Adrenal gland (tissue), 12 donors: ENCODE results near the gene NPSR1. TPM values are rescaled to one million over a fixed set of nuclear protein-coding genes. Genes with fewer than 3 reads are reported as not detected.
"Not testable (repeated sequence)": the region's sequence is repeated elsewhere in the genome, so short reads cannot be mapped to it uniquely, and the experiment has no call there.

Source experiments
- DNase-seq, 7 donors: peaks; one replicate each; pipeline ENCODE4 v3.0.0-alpha.2; 2019 to 2020
- H3K27ac ChIP-seq, 5 donors: fragments of 200-600 bp; sonication (generic) in 4 of 5; 1 replicate in 3 of 5; 2 replicates in 2 of 5; pipeline versions ENCODE4 v1.5.1 to v1.8.0; 2016 to 2020; ENCODE audit warnings: mild to moderate bottlenecking in 1 of 5
- H3K27me3 ChIP-seq: fragments of 200-600 bp; 2 replicates; pipeline ENCODE4 v1.8.0; 2021
- H3K36me3 ChIP-seq, 2 donors: fragments of 200-600 bp; replicated peaks in 1 of 2; 1 replicate in 1 of 2; 2 replicates in 1 of 2; pipeline versions ENCODE4 v1.5.1 to v1.8.0; 2018 to 2022
- H3K4me1 ChIP-seq, 2 donors: fragments of 200-600 bp; replicated peaks in 1 of 2; 1 replicate in 1 of 2; 2 replicates in 1 of 2; pipeline versions ENCODE4 v1.5.1 to v1.8.0; 2018 to 2021
- H3K4me3 ChIP-seq, 4 donors: fragments of 200-600 bp; sonication (generic) in 3 of 4; one replicate each; pipeline ENCODE4 v1.5.1; 2016 to 2018
- H3K9me3 ChIP-seq, 3 donors: fragments of 200-600 bp; sonication (generic) in 1 of 3; replicated peaks in 1 of 3; 1 replicate in 2 of 3; 2 replicates in 1 of 3; pipeline versions ENCODE4 v1.5.1 to v1.8.0; 2016 to 2021
- POLR2A ChIP-seq, 2 donors: fragments of 450-650 bp; IDR thresholded peaks; one replicate each; pipeline ENCODE4 v1.6.1; 2017; ENCODE audit warnings: antibody characterized with exemption in 2 of 2, mild to moderate bottlenecking in 2 of 2, moderate library complexity in 1 of 2
- WGBS, 4 donors: extraction: QIAGEN DNeasy Blood & Tissue Kit in 2 of 4; methylation state at CpG; one replicate each; pipeline versions ENCODE4 v1.1.5 to v1.1.7; 2013 to 2017; 5-methylcytosine and 5-hydroxymethylcytosine counted together
- intact Hi-C, 2 donors: fragments of 100-400 bp; cut with DNase I; formaldehyde crosslinking; loops; one replicate each; pipeline versions ENCODE4 v1.14.1 to v1.15.0; 2022 to 2023
- polyA plus RNA-seq, 3 donors: library from polyadenylated mRNA; stranded (reverse); fragments of 200-250 nt in 2 of 3; fragments of 350-450 nt in 1 of 3; fragmentation: Illumina TruSeq in 1 of 3; extraction: RNeasy Lipid Tissue Mini Kit (QIAGEN cat#74804) in 1 of 3; gene quantifications; one replicate each; pipeline ENCODE4 v1.2.3, GENCODE V29; 2013 to 2014
- total RNA-seq, 9 donors: library from RNA; depleted of rRNA in 4 of 9; stranded (reverse); fragments of >200 nt in 4 of 9; fragments of 120-200 nt in 1 of 9; fragmentation: NEBNext Ultra II Directional in 1 of 9; extraction: Animal tissue kit (Norgen Biotek cat#: 25700) in 1 of 9; gene quantifications; one replicate each; pipeline versions ENCODE4 v1.1.0 to v1.2.4, GENCODE V29; 2013 to 2023
- TF ChIP-seq, protein P1 (sequence below), 6 experiments: fragments of 450-650 bp in 4 of 6; fragments of 200-600 bp in 2 of 6; sonication (generic) in 1 of 6; IDR thresholded peaks; 1 replicate in 5 of 6; 2 replicates in 1 of 6; pipeline versions ENCODE4 v1.5.1 to v1.8.0; 2016 to 2021; ENCODE audit warnings: antibody characterized with exemption in 6 of 6, mild to moderate bottlenecking in 2 of 6, moderate library complexity in 1 of 6
- donor health status: healthy with polysubstance abuse.
- donor health status: Bipolar disorder and iron deficiency.
- donor health status: DM: yes; HTN: yes; CAD: no.
- donor health status: DM: no; HTN: no; CAD: no.
- donor health status: DM: no; HTN: no; CAD: no.
- donor health status: DM: yes; HTN: yes; CAD: no.

NPSR1 gene
- total and polyA plus RNA-seq, 12 donors: not detected

- TF ChIP-seq POLR2A (IDR thresholded peaks at IDR 0.05): no peak
- TF ChIP-seq, protein P1, sequence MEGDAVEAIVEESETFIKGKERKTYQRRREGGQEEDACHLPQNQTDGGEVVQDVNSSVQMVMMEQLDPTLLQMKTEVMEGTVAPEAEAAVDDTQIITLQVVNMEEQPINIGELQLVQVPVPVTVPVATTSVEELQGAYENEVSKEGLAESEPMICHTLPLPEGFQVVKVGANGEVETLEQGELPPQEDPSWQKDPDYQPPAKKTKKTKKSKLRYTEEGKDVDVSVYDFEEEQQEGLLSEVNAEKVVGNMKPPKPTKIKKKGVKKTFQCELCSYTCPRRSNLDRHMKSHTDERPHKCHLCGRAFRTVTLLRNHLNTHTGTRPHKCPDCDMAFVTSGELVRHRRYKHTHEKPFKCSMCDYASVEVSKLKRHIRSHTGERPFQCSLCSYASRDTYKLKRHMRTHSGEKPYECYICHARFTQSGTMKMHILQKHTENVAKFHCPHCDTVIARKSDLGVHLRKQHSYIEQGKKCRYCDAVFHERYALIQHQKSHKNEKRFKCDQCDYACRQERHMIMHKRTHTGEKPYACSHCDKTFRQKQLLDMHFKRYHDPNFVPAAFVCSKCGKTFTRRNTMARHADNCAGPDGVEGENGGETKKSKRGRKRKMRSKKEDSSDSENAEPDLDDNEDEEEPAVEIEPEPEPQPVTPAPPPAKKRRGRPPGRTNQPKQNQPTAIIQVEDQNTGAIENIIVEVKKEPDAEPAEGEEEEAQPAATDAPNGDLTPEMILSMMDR (IDR thresholded peaks at IDR 0.05): no peak
- no peak for DNase-seq
- no peaks in the 10 kb centered on the region for H3K36me3 ChIP-seq
- intact Hi-C loops: no loop called here
- no peaks in the 10 kb centered on the region for H3K4me1 ChIP-seq
- WGBS, 4 donors: 38 to 75% (median 48%) methylated on average over 1 of the region's 1 CpG
- H3K4me3 ChIP-seq: no peak overlapping the region
- no peak overlapping the region for H3K27ac ChIP-seq
- no peaks in the 10 kb centered on the region for H3K9me3 ChIP-seq
- no peaks in the 10 kb centered on the region for H3K27me3 ChIP-seq
These were observed 192.0 kb downstream of the NPSR1 start for GRCh38 chr7:34849986-34850385.

DNA sequence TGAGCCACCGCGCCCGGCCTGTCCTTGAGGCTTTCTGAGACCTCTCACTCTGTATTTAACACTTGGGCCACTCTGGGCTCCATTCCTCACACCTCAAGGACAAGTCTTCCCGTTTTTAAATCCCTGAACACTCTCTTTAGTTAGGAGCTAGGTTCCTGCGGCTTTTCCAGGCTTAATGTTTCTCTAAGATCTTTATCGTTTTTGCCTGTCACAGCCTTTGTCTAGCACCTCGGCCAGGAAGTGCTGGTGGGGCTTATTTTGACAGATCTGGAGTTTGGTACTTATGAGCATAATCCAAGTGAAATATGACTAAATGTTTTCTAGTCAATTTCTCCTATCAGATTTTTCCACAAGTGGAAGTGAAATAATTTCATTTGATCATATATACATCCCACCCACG is 192.7 kb downstream of the NPSR1 start:
- TF ChIP-seq POLR2A (IDR thresholded peaks at IDR 0.05): no peak
- TF ChIP-seq, protein P1 (IDR thresholded peaks at IDR 0.05): no peak
- Histone ChIP-seq H3K27me3 (no peaks in the 10 kb centered on the region), H3K36me3 (no peaks in the 10 kb centered on the region), H3K4me3 (no peak overlapping the region), H3K27ac (no peak overlapping the region), H3K9me3 (no peaks in the 10 kb centered on the region), H3K4me1 (no peaks in the 10 kb centered on the region)
- 50 to 64% (median 55%) methylated on average over 8 of the region's 8 CpGs for whole genome bisulfite sequencing, 4 donors
- no peak for DNase-seq
- intact Hi-C loops: no loop called here

DNA sequence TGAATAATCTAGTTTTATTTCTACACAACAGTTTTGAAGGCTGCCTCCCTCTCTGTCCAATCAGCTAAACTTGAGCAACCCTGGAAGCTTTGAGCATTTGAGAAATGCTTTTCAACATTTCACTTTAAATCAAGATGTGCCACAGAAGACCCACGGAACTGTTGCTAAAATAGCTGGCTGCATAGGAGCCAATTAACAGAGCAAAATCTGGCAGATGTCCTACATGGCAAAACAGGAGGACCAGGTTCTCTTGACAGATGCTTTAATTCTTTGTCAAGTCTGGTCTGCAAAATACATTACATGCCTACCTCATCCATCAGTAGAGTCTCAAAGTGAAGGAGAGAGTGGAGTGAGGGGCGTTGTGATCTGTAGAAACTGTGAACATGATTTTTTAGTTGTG is 193.4 kb downstream of the NPSR1 start:
- no peaks in the 10 kb centered on the region for H3K36me3 ChIP-seq
- WGBS, 4 donors: 56 to 71% (median 65%) methylated on average over 2 of the region's 2 CpGs
- no peaks in the 10 kb centered on the region for H3K4me1 ChIP-seq
- TF ChIP-seq, protein P1 (IDR thresholded peaks at IDR 0.05): no peak
- TF ChIP-seq POLR2A (IDR thresholded peaks at IDR 0.05): no peak
- no peak for DNase-seq
- H3K27me3 ChIP-seq: no peaks in the 10 kb centered on the region
- no peak overlapping the region for H3K27ac ChIP-seq
- intact Hi-C loops: no loop called here
- no peaks in the 10 kb centered on the region for H3K9me3 ChIP-seq
- no peak overlapping the region for H3K4me3 ChIP-seq

DNA sequence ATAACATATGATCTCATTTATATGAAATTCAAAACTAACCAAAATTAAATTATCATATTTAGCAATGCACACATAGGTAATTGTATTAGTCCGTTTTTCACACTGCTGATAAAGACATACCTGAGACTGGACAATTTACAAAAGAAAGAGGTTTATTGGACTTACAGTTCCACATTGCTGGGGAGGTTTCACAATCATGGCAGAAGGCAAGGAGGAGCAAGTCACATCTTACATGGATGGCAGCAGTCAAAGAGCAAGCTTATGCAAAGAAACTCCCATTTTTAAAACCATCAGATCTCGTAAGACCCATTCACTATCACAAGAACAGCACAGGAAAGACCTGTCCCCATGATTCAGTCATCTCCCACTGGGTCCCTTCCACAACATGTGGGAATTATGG is 200.4 kb downstream of the NPSR1 start:
- H3K4me3 ChIP-seq, H3K27me3 ChIP-seq, H3K4me1 ChIP-seq, intact Hi-C loops, H3K27ac ChIP-seq, H3K36me3 ChIP-seq, DNase-seq, H3K9me3 ChIP-seq: not testable (repeated sequence)
- WGBS, 4 donors: 77 to 90% (median 80%) methylated on average over 2 of the region's 2 CpGs

DNA sequence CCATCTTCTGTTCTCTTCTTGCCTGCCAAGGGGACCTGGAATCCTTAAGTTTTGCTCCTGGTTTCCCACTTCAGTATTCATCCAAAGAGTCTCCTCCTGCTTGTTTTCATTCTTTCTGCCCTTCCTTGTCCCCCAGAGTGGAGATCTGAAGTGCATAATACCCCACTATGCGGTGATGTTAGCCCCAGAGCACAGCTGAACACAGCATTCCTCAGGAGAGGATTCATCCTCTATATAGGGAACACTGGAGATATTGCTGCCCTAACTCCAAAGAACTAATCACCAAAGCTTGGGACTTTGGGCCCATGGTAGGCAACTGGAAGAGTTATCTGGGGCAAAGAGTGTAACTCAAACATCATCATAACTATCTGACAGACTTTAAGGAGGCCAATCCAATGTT is 201.3 kb downstream of the NPSR1 start:
- H3K9me3 ChIP-seq, H3K27ac ChIP-seq, H3K4me3 ChIP-seq, intact Hi-C loops, H3K4me1 ChIP-seq, H3K36me3 ChIP-seq, H3K27me3 ChIP-seq, DNase-seq: not testable (repeated sequence)
- WGBS, 4 donors: 75 to 93% (median 81%) methylated on average over 1 of the region's 1 CpG

DNA sequence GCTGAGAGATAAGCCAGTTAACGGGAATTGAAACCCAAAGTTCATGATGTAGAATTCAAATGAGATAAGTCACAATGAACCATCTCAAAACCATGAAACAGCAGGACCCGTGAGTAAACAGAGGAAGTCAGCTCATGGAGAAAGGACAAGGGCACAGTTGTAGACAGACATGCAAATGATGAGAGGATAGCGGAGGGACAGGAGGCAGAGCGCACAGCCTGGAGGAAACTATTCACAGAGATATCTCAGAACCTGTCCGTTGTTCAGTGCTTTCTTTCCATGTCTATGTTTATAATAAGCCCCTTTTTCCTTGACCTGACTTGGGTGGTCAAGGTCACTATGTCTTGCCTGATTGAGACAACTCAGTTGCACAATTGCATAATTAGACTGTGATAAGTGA is 208.2 kb downstream of the NPSR1 start:
- H3K4me3 ChIP-seq, H3K27me3 ChIP-seq, H3K9me3 ChIP-seq, H3K36me3 ChIP-seq, intact Hi-C loops, DNase-seq, H3K27ac ChIP-seq, H3K4me1 ChIP-seq: not testable (repeated sequence)
- WGBS, 4 donors: 70 to 82% (median 81%) methylated on average over 3 to 5 of the region's 5 CpGs

DNA sequence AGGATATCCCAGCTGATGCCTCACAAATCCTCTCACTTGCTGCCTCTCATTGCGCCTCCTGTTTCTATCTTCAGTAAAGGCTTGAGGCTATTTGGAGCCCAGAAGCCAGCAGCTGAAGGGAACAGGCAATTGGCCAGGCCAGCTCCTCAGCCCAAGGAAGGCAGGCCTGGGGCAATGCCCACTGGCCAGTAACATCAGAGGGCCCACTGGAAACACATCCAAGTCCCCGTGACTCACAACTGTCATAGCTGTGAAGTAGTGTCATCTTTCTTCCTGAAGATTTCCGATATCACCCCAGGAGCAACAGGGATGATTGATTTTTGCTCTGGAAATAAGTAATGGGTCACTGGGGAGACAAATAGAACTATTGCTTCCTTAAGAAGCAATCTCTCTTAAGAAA is 209.3 kb downstream of the NPSR1 start:
- H3K36me3 ChIP-seq, H3K4me1 ChIP-seq, H3K9me3 ChIP-seq, H3K4me3 ChIP-seq, intact Hi-C loops, H3K27me3 ChIP-seq, DNase-seq, H3K27ac ChIP-seq: not testable (repeated sequence)
- WGBS, 4 donors: 61 to 74% (median 65%) methylated on average over 2 to 3 of the region's 3 CpGs

DNA sequence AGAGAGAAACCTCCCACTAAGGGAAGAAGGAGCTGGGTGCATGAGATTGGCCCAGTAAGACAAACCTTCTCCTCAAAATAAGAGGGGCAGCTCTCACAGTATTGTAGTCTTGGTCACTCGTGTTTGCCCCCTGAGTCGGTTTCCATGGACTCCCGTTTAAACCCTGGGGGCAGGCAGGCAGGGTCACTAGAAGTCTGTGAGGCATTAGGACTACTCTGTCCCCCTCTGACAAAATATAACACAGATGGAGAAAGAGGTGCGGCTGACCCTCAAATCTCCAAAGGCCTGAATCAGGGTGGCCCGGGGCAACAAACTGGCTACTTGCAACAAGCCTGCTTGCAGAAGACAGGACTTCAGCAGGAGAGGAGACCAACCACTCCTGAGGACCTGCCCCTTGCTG is 210.6 kb downstream of the NPSR1 start:
- 84 to 92% (median 89%) methylated on average over 5 of the region's 5 CpGs for WGBS, 4 donors
- H3K27ac ChIP-seq, H3K4me3 ChIP-seq, H3K36me3 ChIP-seq, H3K9me3 ChIP-seq, DNase-seq, H3K4me1 ChIP-seq, intact Hi-C loops, H3K27me3 ChIP-seq: not testable (repeated sequence)
